SK-N-SH (cell line): ENCODE data around the gene GPR146. TPM values are rescaled to one million over a fixed set of nuclear protein-coding genes. Genes with fewer than 3 reads are reported as not detected.

Experiments
- CTCF ChIA-PET: fragments of 300-600, 350-600 bp; formaldehyde crosslinking; extraction: SDS; loops from one replicate; lab custom pipeline; 2021; lab: Yijun Ruan, JAX
- POLR2A ChIA-PET: fragments of 350-600 bp; sonication (Branson Sonifier 250); formaldehyde crosslinking; extraction: SDS; loops from one replicate; lab custom pipeline; 2020; ENCODE audit warnings: antibody characterized with exemption, inconsistent platforms; lab: Yijun Ruan, JAX
- DNase-seq: peaks from one replicate; pipeline ENCODE4 v3.0.0; 2012
- H2AFZ ChIP-seq: fragments of 200-600 bp; sonication (generic); 2 replicates; pipeline ENCODE4 v1.8.1; 2016; ENCODE audit warnings: antibody characterized with exemption, mild to moderate bottlenecking, low read depth
- H3F3A ChIP-seq: fragments of 200-600 bp; sonication (generic); replicated peaks from 2 replicates; pipeline ENCODE3; 2016; ENCODE audit warnings: antibody characterized with exemption, mild to moderate bottlenecking; ENCODE audit not compliant: insufficient read depth
- H3K27ac ChIP-seq, 2 experiments: fragments of 200-500 bp in 1 of 2; fragments of 200-600 bp in 1 of 2; sonication (Bioruptor generic) in 1 of 2; sonication (generic), shearing (Covaris generic) in 1 of 2; 2 replicates each; pipeline versions ENCODE4 v1.5.1 to v1.6.1; 2014 to 2016; ENCODE audit warnings: low read depth in 2 of 2, inconsistent platforms in 1 of 2, low read length in 1 of 2, mild to moderate bottlenecking in 1 of 2, mixed read lengths in 1 of 2
- H3K27me3 ChIP-seq: fragments of 200-600 bp; sonication (generic), shearing (Covaris generic); 2 replicates; pipeline ENCODE4 v1.6.1; 2016; ENCODE audit warnings: mixed run types; ENCODE audit not compliant: insufficient read depth
- H3K36me3 ChIP-seq, 2 experiments: fragments of 200-500 bp in 1 of 2; fragments of 200-600 bp in 1 of 2; sonication (Bioruptor generic) in 1 of 2; sonication (generic) in 1 of 2; replicated peaks in 1 of 2; 2 replicates each; pipeline versions ENCODE3 to v1.5.1; 2014 to 2016; ENCODE audit warnings: low read length in 1 of 2, mild to moderate bottlenecking in 1 of 2; ENCODE audit not compliant: insufficient read depth in 2 of 2, control insufficient read depth in 1 of 2
- H3K4me1 ChIP-seq, 2 experiments: fragments of 200-500 bp in 1 of 2; fragments of 200-600 bp in 1 of 2; sonication (Bioruptor generic) in 1 of 2; sonication (generic), shearing (Covaris generic) in 1 of 2; 2 replicates each; pipeline versions ENCODE4 v1.5.1 to v1.6.1; 2014 to 2016; ENCODE audit warnings: low read depth in 1 of 2, low read length in 1 of 2, mixed run types in 1 of 2; ENCODE audit not compliant: insufficient read depth in 2 of 2, control insufficient read depth in 1 of 2
- H3K4me2 ChIP-seq: fragments of 200-600 bp; sonication (generic), shearing (Covaris generic); 2 replicates; pipeline ENCODE4 v1.6.1; 2017; ENCODE audit warnings: mixed run types
- H3K4me3 ChIP-seq, 2 experiments: fragments of 200-500 bp in 1 of 2; fragments of 200-600 bp in 1 of 2; sonication (Bioruptor generic) in 1 of 2; sonication (generic), shearing (Covaris generic) in 1 of 2; 2 replicates each; pipeline versions ENCODE4 v1.5.1 to v1.8.1; 2014 to 2016; ENCODE audit warnings: low read depth in 2 of 2, inconsistent platforms in 1 of 2, low read length in 1 of 2, mild to moderate bottlenecking in 1 of 2, mixed read lengths in 1 of 2, moderate library complexity in 1 of 2
- H3K79me2 ChIP-seq: fragments of 200-600 bp; sonication (generic); 2 replicates; pipeline ENCODE4 v1.8.1; 2017; ENCODE audit warnings: mild to moderate bottlenecking; ENCODE audit not compliant: insufficient read depth
- H3K9ac ChIP-seq: fragments of 200-600 bp; sonication (generic); 2 replicates; pipeline ENCODE4 v1.6.1; 2017; ENCODE audit warnings: mixed run types
- H3K9me2 ChIP-seq: fragments of 200-600 bp; sonication (generic); 2 replicates; pipeline ENCODE4 v1.6.1; 2017; ENCODE audit warnings: mixed run types
- H3K9me3 ChIP-seq: fragments of 200-600 bp; sonication (generic); 2 replicates; pipeline ENCODE4 v1.6.1; 2017; ENCODE audit warnings: mixed run types, mild to moderate bottlenecking, moderate library complexity
- H4K20me1 ChIP-seq: fragments of 200-600 bp; sonication (generic); 2 replicates; pipeline ENCODE4 v1.6.1; 2017; ENCODE audit warnings: mild to moderate bottlenecking, mixed run types; ENCODE audit not compliant: insufficient read depth
- CHD2 ChIP-seq: fragments of 150-350 bp; IDR thresholded peaks from 2 replicates; pipeline ENCODE4 v1.6.1; 2018; ENCODE audit warnings: low read length; ENCODE audit not compliant: partially characterized antibody
- ELF1 ChIP-seq: IDR thresholded peaks from 2 replicates; pipeline ENCODE4 v1.4.0; 2012
- EP300 ChIP-seq, 2 experiments: IDR thresholded peaks; 2 replicates each; pipeline versions ENCODE4 v1.4.0 to v1.6.1; 2012; ENCODE audit warnings: borderline replicate concordance in 1 of 2, low read depth in 1 of 2, low read length in 1 of 2
- EZH2phosphoT487 ChIP-seq: fragments of 200-600 bp; sonication (generic); IDR thresholded peaks from 2 replicates; pipeline ENCODE4 v1.6.1; 2017; ENCODE audit warnings: low read depth, mixed run types, mild to moderate bottlenecking, antibody characterized with exemption, moderate library complexity, borderline replicate concordance
- FOXJ3 ChIP-seq: sonication (generic); formaldehyde crosslinking; IDR thresholded peaks from 2 replicates; pipeline ENCODE4 v1.5.1; 2020; ENCODE audit warnings: mild to moderate bottlenecking, missing genetic modification reagents
- FOXM1 ChIP-seq: IDR thresholded peaks from 2 replicates; pipeline ENCODE4 v1.4.0; 2012; ENCODE audit warnings: low read depth, mild to moderate bottlenecking
- GATA2 ChIP-seq: sonication (generic); formaldehyde crosslinking; IDR thresholded peaks from 2 replicates; pipeline ENCODE4 v1.5.0; 2020; ENCODE audit warnings: mild to moderate bottlenecking, missing genetic modification reagents
- NRF1 ChIP-seq: IDR thresholded peaks from 2 replicates; pipeline ENCODE4 v1.6.1; 2012; ENCODE audit warnings: low read depth, mild to moderate bottlenecking, low read length
- POLR2AphosphoS5 ChIP-seq: IDR thresholded peaks from 2 replicates; pipeline ENCODE4 v1.6.1; 2012; ENCODE audit warnings: low read depth, low read length
- RAD21 ChIP-seq: IDR thresholded peaks from 2 replicates; pipeline ENCODE4 v1.6.1; 2012; ENCODE audit warnings: mild to moderate bottlenecking, low read length
- RCOR1 ChIP-seq: fragments of 150-350 bp; IDR thresholded peaks from 2 replicates; pipeline ENCODE4 v1.6.1; 2017; ENCODE audit warnings: antibody characterized with exemption, low read length
- TEAD4 ChIP-seq: IDR thresholded peaks from 2 replicates; pipeline ENCODE4 v1.4.0; 2012; ENCODE audit warnings: mild to moderate bottlenecking, borderline replicate concordance; ENCODE audit not compliant: insufficient read depth
- YY1 ChIP-seq: IDR thresholded peaks from 2 replicates; pipeline ENCODE4 v1.4.0; 2012; ENCODE audit warnings: low read depth, mild to moderate bottlenecking
- WGBS: methylation state at CpG from one replicate; pipeline ENCODE4 v1.1.6; 2017; ENCODE audit warnings: low lambda C conversion rate; 5-methylcytosine and 5-hydroxymethylcytosine counted together
- polyA plus RNA-seq, 3 experiments: library from polyadenylated mRNA; depleted of rRNA; stranded (reverse); fragments of >200 nt; gene quantifications; 2 replicates each; pipeline ENCODE4 v1.2.3, GENCODE V29; 2012
- TF ChIP-seq, protein P1 (sequence below): IDR thresholded peaks from 2 replicates; pipeline ENCODE4 v1.6.1; 2012; ENCODE audit warnings: mild to moderate bottlenecking, low read depth, low read length, moderate library complexity
- TF ChIP-seq, protein P2 (sequence below): fragments of 150-350 bp; IDR thresholded peaks from 2 replicates; pipeline ENCODE4 v1.6.1; 2016; ENCODE audit warnings: mild to moderate bottlenecking, low read depth, low read length
- TF ChIP-seq, protein P3 (sequence below): IDR thresholded peaks from 2 replicates; pipeline ENCODE4; 2012
- TF ChIP-seq, protein P4 (sequence below): IDR thresholded peaks from 2 replicates; pipeline ENCODE4 v1.4.0; 2012; ENCODE audit warnings: low read depth, borderline replicate concordance
- TF ChIP-seq, protein P5 (sequence below): fragments of 200-600 bp; sonication (generic); IDR thresholded peaks from 2 replicates; pipeline ENCODE4 v1.6.1; 2017; ENCODE audit warnings: antibody characterized with exemption, mild to moderate bottlenecking, moderate library complexity

Gene GPR146
- polyA plus RNA-seq, 1 of the 3 experiments (the other 2 are of a cell fraction) = 1.4 TPM

DNA sequence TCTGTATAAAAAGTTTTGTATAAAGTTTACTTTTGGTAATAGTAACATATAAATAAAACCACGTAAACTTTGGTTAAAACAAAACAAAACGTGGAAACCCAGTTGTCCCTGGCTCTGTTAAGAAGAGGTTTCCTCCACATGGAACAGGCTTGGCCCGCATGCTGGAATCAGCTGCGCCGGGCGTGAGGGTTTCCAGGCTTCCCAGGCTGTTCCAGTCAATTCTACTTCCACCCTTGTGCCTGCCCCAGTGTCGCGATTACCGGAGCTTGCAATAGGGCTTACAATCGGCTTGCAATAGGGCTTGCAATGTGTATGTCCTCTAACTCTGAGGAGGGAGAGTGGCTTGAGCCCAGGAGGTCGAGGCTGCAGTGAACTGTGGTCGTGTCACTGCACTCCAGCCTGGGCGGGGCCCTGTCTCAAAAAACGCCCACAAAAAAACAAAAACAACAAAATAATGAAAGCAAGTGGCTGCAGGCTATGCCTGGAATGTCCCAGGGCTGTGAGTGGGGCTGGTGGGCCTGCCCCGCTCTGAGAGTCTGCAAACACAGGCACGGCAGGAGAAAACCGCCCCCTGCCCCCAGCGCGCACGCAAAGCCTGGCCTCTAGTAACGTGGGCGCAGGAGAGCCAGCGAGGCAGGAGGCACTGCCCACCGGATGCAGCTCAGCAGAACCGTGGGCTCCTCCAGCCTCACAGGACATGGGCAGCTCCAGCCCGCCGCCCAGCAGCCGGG is 45.0 kb upstream of the GPR146 start:
- CTCF ChIA-PET = interaction anchor here (1.0 to 11.2 kb wide), 3 partner anchors 54 to 103 kb away, joined by 3 to 756 read pairs (median 3); partner anchors contain the start of genes GPER1 and GPR146
- no peak overlapping the region for H3K27ac ChIP-seq

More for the DNA sequence above, 45.0 kb upstream of the GPR146 start:
- Histone ChIP-seq H4K20me1 (no peaks in the 10 kb centered on the region), H3K27me3 (no peaks in the 10 kb centered on the region), H3F3A (peaks cover 3% of the 10 kb centered on the region), H3K79me2 (no peaks in the 10 kb centered on the region), H2AFZ (no peak overlapping the region), H3K4me1 (no peaks in the 10 kb centered on the region), H3K4me2 (no peak overlapping the region), H3K4me3 (no peak overlapping the region), H3K9me3 (no peaks in the 10 kb centered on the region), H3K9ac (no peak overlapping the region), H3K9me2 (no peaks in the 10 kb centered on the region), H3K36me3 (peaks cover 4 to 49% of the 10 kb centered on the region in 2 experiments)
- TF ChIP-seq GATA2 (CRISPR knock-in tag) (no peak), YY1 (no peak), RAD21 (no peak), EZH2phosphoT487 (no peak), NRF1 (no peak), FOXJ3 (CRISPR knock-in tag) (no peak), CHD2 (no peak), TEAD4 (no peak), RCOR1 (no peak), FOXM1 (no peak), EP300 (IDR thresholded peaks at IDR 0.05; ENCODE audit: borderline replicate concordance in 1 of 2, low read depth in 1 of 2, low read length in 1 of 2) (no peak), ELF1 (no peak), POLR2AphosphoS5 (no peak)
- TF ChIP-seq, protein P1, sequence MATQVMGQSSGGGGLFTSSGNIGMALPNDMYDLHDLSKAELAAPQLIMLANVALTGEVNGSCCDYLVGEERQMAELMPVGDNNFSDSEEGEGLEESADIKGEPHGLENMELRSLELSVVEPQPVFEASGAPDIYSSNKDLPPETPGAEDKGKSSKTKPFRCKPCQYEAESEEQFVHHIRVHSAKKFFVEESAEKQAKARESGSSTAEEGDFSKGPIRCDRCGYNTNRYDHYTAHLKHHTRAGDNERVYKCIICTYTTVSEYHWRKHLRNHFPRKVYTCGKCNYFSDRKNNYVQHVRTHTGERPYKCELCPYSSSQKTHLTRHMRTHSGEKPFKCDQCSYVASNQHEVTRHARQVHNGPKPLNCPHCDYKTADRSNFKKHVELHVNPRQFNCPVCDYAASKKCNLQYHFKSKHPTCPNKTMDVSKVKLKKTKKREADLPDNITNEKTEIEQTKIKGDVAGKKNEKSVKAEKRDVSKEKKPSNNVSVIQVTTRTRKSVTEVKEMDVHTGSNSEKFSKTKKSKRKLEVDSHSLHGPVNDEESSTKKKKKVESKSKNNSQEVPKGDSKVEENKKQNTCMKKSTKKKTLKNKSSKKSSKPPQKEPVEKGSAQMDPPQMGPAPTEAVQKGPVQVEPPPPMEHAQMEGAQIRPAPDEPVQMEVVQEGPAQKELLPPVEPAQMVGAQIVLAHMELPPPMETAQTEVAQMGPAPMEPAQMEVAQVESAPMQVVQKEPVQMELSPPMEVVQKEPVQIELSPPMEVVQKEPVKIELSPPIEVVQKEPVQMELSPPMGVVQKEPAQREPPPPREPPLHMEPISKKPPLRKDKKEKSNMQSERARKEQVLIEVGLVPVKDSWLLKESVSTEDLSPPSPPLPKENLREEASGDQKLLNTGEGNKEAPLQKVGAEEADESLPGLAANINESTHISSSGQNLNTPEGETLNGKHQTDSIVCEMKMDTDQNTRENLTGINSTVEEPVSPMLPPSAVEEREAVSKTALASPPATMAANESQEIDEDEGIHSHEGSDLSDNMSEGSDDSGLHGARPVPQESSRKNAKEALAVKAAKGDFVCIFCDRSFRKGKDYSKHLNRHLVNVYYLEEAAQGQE = no peak
- TF ChIP-seq, protein P2, sequence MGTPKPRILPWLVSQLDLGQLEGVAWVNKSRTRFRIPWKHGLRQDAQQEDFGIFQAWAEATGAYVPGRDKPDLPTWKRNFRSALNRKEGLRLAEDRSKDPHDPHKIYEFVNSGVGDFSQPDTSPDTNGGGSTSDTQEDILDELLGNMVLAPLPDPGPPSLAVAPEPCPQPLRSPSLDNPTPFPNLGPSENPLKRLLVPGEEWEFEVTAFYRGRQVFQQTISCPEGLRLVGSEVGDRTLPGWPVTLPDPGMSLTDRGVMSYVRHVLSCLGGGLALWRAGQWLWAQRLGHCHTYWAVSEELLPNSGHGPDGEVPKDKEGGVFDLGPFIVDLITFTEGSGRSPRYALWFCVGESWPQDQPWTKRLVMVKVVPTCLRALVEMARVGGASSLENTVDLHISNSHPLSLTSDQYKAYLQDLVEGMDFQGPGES = no peak
- TF ChIP-seq, protein P3, sequence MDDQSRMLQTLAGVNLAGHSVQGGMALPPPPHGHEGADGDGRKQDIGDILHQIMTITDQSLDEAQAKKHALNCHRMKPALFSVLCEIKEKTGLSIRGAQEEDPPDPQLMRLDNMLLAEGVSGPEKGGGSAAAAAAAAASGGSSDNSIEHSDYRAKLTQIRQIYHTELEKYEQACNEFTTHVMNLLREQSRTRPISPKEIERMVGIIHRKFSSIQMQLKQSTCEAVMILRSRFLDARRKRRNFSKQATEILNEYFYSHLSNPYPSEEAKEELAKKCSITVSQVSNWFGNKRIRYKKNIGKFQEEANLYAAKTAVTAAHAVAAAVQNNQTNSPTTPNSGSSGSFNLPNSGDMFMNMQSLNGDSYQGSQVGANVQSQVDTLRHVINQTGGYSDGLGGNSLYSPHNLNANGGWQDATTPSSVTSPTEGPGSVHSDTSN = no peak
- TF ChIP-seq, protein P4, sequence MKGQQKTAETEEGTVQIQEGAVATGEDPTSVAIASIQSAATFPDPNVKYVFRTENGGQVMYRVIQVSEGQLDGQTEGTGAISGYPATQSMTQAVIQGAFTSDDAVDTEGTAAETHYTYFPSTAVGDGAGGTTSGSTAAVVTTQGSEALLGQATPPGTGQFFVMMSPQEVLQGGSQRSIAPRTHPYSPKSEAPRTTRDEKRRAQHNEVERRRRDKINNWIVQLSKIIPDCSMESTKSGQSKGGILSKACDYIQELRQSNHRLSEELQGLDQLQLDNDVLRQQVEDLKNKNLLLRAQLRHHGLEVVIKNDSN = no peak
- TF ChIP-seq, protein P5, sequence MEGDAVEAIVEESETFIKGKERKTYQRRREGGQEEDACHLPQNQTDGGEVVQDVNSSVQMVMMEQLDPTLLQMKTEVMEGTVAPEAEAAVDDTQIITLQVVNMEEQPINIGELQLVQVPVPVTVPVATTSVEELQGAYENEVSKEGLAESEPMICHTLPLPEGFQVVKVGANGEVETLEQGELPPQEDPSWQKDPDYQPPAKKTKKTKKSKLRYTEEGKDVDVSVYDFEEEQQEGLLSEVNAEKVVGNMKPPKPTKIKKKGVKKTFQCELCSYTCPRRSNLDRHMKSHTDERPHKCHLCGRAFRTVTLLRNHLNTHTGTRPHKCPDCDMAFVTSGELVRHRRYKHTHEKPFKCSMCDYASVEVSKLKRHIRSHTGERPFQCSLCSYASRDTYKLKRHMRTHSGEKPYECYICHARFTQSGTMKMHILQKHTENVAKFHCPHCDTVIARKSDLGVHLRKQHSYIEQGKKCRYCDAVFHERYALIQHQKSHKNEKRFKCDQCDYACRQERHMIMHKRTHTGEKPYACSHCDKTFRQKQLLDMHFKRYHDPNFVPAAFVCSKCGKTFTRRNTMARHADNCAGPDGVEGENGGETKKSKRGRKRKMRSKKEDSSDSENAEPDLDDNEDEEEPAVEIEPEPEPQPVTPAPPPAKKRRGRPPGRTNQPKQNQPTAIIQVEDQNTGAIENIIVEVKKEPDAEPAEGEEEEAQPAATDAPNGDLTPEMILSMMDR = no peak
- WGBS = 89% methylated on average over 22 of the region's 28 CpGs
- no peak for DNase-seq
- POLR2A ChIA-PET = no interaction called here
